CD14-positive monocyte (primary cell): Measurements from ENCODE around the gene AHCTF1. TPM values are rescaled to one million over a fixed set of nuclear protein-coding genes. Genes with fewer than 3 reads are reported as not detected.

ENCODE experiments used
- DNase-seq, 3 donors: peaks; one replicate each; pipeline ENCODE4 v3.0.0-alpha.2; 2011 to 2022
- H2AFZ ChIP-seq: 2 replicates; pipeline ENCODE4 v1.6.0; 2012; ENCODE audit warnings: mild to moderate bottlenecking, low read depth, low read length, inconsistent platforms; ENCODE audit not compliant: insufficient read depth, poor library complexity, severe bottlenecking
- H3K27ac ChIP-seq, 2 donors: 1 replicate in 1 of 2; 2 replicates in 1 of 2; pipeline ENCODE4 v1.5.1; 2012 to 2013; ENCODE audit warnings: low read length in 2 of 2, control low read depth in 1 of 2, inconsistent platforms in 1 of 2, low read depth in 1 of 2, mild to moderate bottlenecking in 1 of 2
- H3K27me3 ChIP-seq, 2 donors: one replicate each; pipeline versions ENCODE4 v1.6.0 to v1.6.1; 2011 to 2013; ENCODE audit warnings: low read length in 2 of 2; ENCODE audit not compliant: control insufficient read depth in 2 of 2, insufficient read depth in 2 of 2
- H3K36me3 ChIP-seq, 2 donors: replicated peaks in 1 of 2; 1 replicate in 1 of 2; 2 replicates in 1 of 2; pipeline versions ENCODE4 v1.5.1 to v1.6.1; 2012 to 2013; ENCODE audit warnings: low read length in 2 of 2, control low read depth in 1 of 2, inconsistent platforms in 1 of 2, mild to moderate bottlenecking in 1 of 2; ENCODE audit not compliant: insufficient read depth in 2 of 2, control insufficient read depth in 1 of 2
- H3K4me1 ChIP-seq, 2 donors: 1 replicate in 1 of 2; 2 replicates in 1 of 2; pipeline versions ENCODE4 v1.5.1 to v1.6.1; 2012 to 2013; ENCODE audit warnings: low read length in 2 of 2, control low read depth in 1 of 2, inconsistent platforms in 1 of 2, mild to moderate bottlenecking in 1 of 2, moderate library complexity in 1 of 2; ENCODE audit not compliant: insufficient read depth in 2 of 2, control insufficient read depth in 1 of 2
- H3K4me2 ChIP-seq: replicated peaks from 2 replicates; pipeline ENCODE3; 2012; ENCODE audit warnings: low read length, moderate library complexity, mild to moderate bottlenecking; ENCODE audit not compliant: poor library complexity, severe bottlenecking; ENCODE audit errors: extremely low read depth
- H3K4me3 ChIP-seq, 3 experiments: fragments of 200-600 bp in 1 of 3; sonication (generic) in 1 of 3; replicated peaks in 1 of 3; 1 replicate in 2 of 3; 2 replicates in 1 of 3; pipeline ENCODE4 v1.5.1; 2011 to 2013; ENCODE audit warnings: low read length in 3 of 3, mild to moderate bottlenecking in 3 of 3, control low read depth in 2 of 3, low read depth in 2 of 3, inconsistent platforms in 1 of 3, moderate library complexity in 1 of 3
- H3K79me2 ChIP-seq: 2 replicates; pipeline ENCODE4 v1.6.0; 2012; ENCODE audit warnings: mild to moderate bottlenecking, control low read depth, inconsistent platforms, low read length, moderate library complexity; ENCODE audit not compliant: insufficient read depth
- H3K9ac ChIP-seq: 2 replicates; pipeline ENCODE4 v1.6.0; 2017; ENCODE audit warnings: low read length, mild to moderate bottlenecking; ENCODE audit not compliant: insufficient read depth, poor library complexity, severe bottlenecking
- H3K9me3 ChIP-seq, 2 donors: replicated peaks in 1 of 2; 1 replicate in 1 of 2; 2 replicates in 1 of 2; pipeline versions ENCODE4 v1.5.1 to v1.6.1; 2012 to 2013; ENCODE audit warnings: low read length in 2 of 2, control low read depth in 1 of 2; ENCODE audit not compliant: control insufficient read depth in 1 of 2, insufficient read depth in 1 of 2
- H4K20me1 ChIP-seq: 2 replicates; pipeline ENCODE4 v1.6.0; 2012; ENCODE audit warnings: mild to moderate bottlenecking, low read length, control low read depth, moderate library complexity; ENCODE audit not compliant: insufficient read depth
- H3K27ac Mint-ChIP-seq, 7 donors: one replicate each; pipeline ENCODE4 v1.8.0; 2020; ENCODE audit warnings: mild to moderate bottlenecking in 7 of 7, mixed read lengths in 7 of 7, moderate library complexity in 6 of 7, inconsistent platforms in 2 of 7
- H3K27me3 Mint-ChIP-seq, 3 donors: one replicate each; pipeline ENCODE4 v1.8.0; 2021 to 2022; ENCODE audit warnings: low read depth in 3 of 3, mild to moderate bottlenecking in 3 of 3, mixed read lengths in 3 of 3, moderate library complexity in 3 of 3, inconsistent platforms in 1 of 3
- H3K36me3 Mint-ChIP-seq, 2 donors: one replicate each; pipeline ENCODE4 v1.8.0; 2020; ENCODE audit warnings: mixed read lengths in 2 of 2, inconsistent platforms in 1 of 2, mild to moderate bottlenecking in 1 of 2
- H3K4me1 Mint-ChIP-seq: one replicate; pipeline ENCODE4 v1.8.0; 2020; ENCODE audit warnings: mild to moderate bottlenecking, mixed read lengths
- H3K4me3 Mint-ChIP-seq, 2 donors: one replicate each; pipeline ENCODE4 v1.8.0; 2020; ENCODE audit warnings: mild to moderate bottlenecking in 2 of 2, mixed read lengths in 2 of 2, moderate library complexity in 1 of 2
- H3K9me3 Mint-ChIP-seq, 7 donors: one replicate each; pipeline ENCODE4 v1.8.0; 2020 to 2022; ENCODE audit warnings: mixed read lengths in 7 of 7, mild to moderate bottlenecking in 6 of 7, moderate library complexity in 6 of 7, inconsistent platforms in 2 of 7
- WGBS: methylation state at CpG from one replicate; pipeline ENCODE4 v1.1.5; 2013; ENCODE audit warnings: missing lambda C conversion rate; ENCODE audit not compliant: insufficient coverage; 5-methylcytosine and 5-hydroxymethylcytosine counted together
- intact Hi-C, 2 donors: fragments of 100-400 bp; cut with micrococcal nuclease; formaldehyde crosslinking; loops; one replicate each; pipeline versions ENCODE4 v1.15.0 to v1.15.1; 2023
- polyA plus RNA-seq, 3 donors: library from polyadenylated mRNA; depleted of rRNA in 1 of 3; unstranded in 2 of 3; stranded (reverse) in 1 of 3; fragments of 300-500 nt in 2 of 3; fragments of >200 nt in 1 of 3; fragmentation: Illumina TruSeq in 2 of 3; gene quantifications; 1 replicate in 2 of 3; 2 replicates in 1 of 3; pipeline ENCODE4 v1.2.3, GENCODE V29; 2012 to 2021
- TF ChIP-seq, protein P1 (sequence below): fragments of 200-600 bp; IDR thresholded peaks from one replicate; pipeline ENCODE4 v1.8.0; 2022; ENCODE audit warnings: antibody characterized with exemption, mild to moderate bottlenecking

The AHCTF1 gene
- polyA plus RNA-seq, 3 donors = 2.4 to 8.8 (median 5.4) TPM

DNA sequence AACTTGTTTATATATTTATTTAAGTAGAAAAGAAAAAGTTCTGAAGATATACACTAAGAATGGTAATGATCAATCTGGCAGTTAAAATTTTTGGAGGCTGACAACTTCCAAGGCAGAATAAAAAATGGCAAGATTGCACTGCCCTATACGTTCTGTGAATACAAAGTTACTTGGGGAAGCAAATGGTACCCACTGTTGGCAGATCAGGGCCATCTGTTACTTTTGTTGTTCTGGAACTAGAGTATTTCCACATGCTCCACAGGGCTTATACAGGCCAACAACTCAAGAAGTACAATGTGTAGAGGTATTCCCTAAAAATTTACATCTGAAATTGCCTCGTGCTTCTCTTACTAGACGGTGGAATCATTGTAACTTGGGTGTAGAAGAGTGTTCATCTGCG, 53.2 kb downstream of the AHCTF1 start:
- Histone ChIP-seq H3K27me3 (no peaks in the 10 kb centered on the region), H3K79me2 (no peaks in the 10 kb centered on the region), H3K9ac (no peak overlapping the region), H3K4me1 (no peaks in the 10 kb centered on the region), H3K9me3 (no peaks in the 10 kb centered on the region), H3K4me3 (no peak overlapping the region), H2AFZ (no peak overlapping the region), H4K20me1 (peaks cover 4% of the 10 kb centered on the region), H3K36me3 (peaks cover 57 to 78% of the 10 kb centered on the region in 2 donors), H3K27ac (no peak overlapping the region), H3K4me2 (no peak overlapping the region)
- no peak for DNase-seq
- Mint-ChIP-seq H3K9me3 (no peaks in the 10 kb centered on the region), H3K27me3 (no peaks in the 10 kb centered on the region), H3K4me1 (no peaks in the 10 kb centered on the region), H3K36me3 (peaks cover 64 to 70% of the 10 kb centered on the region in 2 donors), H3K4me3 (no peak overlapping the region), H3K27ac (no peak overlapping the region)
- intact Hi-C loops = no loop called here
- 100% methylated on average over 1 of the region's 4 CpGs for WGBS
- TF ChIP-seq, protein P1, sequence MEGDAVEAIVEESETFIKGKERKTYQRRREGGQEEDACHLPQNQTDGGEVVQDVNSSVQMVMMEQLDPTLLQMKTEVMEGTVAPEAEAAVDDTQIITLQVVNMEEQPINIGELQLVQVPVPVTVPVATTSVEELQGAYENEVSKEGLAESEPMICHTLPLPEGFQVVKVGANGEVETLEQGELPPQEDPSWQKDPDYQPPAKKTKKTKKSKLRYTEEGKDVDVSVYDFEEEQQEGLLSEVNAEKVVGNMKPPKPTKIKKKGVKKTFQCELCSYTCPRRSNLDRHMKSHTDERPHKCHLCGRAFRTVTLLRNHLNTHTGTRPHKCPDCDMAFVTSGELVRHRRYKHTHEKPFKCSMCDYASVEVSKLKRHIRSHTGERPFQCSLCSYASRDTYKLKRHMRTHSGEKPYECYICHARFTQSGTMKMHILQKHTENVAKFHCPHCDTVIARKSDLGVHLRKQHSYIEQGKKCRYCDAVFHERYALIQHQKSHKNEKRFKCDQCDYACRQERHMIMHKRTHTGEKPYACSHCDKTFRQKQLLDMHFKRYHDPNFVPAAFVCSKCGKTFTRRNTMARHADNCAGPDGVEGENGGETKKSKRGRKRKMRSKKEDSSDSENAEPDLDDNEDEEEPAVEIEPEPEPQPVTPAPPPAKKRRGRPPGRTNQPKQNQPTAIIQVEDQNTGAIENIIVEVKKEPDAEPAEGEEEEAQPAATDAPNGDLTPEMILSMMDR = no peak

DNA sequence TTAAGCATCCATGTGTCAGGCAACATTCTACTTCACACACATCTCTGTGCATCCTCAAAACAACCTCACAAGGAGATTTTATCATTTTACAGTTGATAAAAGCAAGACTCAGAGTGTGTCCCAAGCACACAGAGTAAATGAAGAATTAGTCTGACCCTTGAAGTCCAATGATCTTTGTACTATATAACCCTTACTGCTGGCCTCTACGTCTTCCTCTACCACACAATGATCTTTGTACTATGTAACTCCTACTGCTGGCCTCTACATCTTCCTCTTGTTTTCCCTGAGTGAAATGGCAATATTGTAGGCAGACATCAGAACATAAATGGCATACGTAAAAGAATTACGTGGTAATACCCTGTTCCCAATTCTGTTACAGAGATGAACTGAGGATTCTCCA, 55.3 kb downstream of the AHCTF1 start:
- H3K36me3 Mint-ChIP-seq = peaks cover 73 to 82% of the 10 kb centered on the region in 2 donors
- Histone ChIP-seq H3K4me2 (no peak overlapping the region), H3K79me2 (no peaks in the 10 kb centered on the region), H3K27me3 (no peaks in the 10 kb centered on the region), H3K36me3 (peaks cover 70 to 81% of the 10 kb centered on the region in 2 donors), H3K4me3 (no peak overlapping the region), H4K20me1 (peaks cover 4% of the 10 kb centered on the region), H3K4me1 (no peaks in the 10 kb centered on the region), H2AFZ (no peak overlapping the region), H3K9me3 (no peaks in the 10 kb centered on the region), H3K27ac (no peak overlapping the region), H3K9ac (no peak overlapping the region)
- no peak overlapping the region for H3K4me3 Mint-ChIP-seq
- H3K27me3 Mint-ChIP-seq = no peaks in the 10 kb centered on the region
- no peaks in the 10 kb centered on the region for H3K4me1 Mint-ChIP-seq
- no peaks in the 10 kb centered on the region for H3K9me3 Mint-ChIP-seq
- no peak overlapping the region for H3K27ac Mint-ChIP-seq
- no peak for DNase-seq
- 100% methylated on average over 1 of the region's 3 CpGs for WGBS
- TF ChIP-seq, protein P1 = no peak
- intact Hi-C loops = no loop called here
